ENCODE results near the gene SETD7.
"Not testable (repeated sequence)": the region's sequence is repeated elsewhere in the genome, so short reads cannot be mapped to it uniquely, and the experiment has no call there.

The SETD7 gene

GRCh38 chr4:139465922-139466321, 90.1 kb downstream of the SETD7 start:
- no peak for DNase-seq (ENCODE audit: low read depth)

GRCh38 chr4:139464512-139464911, 91.5 kb downstream of the SETD7 start:
- DNase-seq (ENCODE audit: low read depth), result not testable (repeated sequence)

GRCh38 chr4:139461022-139461628, 94.9 kb downstream of the SETD7 start:
- DNase-seq (ENCODE audit: low read depth), result no peak

- no peak for DNase-seq (ENCODE audit: low read depth)
These were observed 95.5 kb downstream of the SETD7 start for GRCh38 chr4:139460565-139460964.

DNA sequence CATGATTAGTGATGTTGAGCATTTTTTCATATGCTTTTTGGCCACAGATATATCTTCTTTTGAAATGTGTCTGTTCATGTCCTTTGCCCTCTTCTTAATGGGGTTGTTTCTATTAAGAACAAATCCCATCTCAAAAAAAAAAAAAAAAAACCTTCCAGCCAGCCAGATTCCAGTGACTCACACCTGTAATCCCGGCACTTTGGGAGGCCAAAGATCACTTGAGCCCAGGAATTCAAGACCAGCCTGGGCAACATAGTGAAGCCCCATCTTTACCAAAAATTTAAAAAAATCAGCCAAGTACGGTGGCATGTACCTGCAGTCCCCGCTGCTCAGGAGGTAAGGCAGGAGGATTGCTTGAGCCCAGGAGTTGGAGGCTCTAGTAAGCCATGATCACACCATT, 97.0 kb downstream of the SETD7 start:
- DNase-seq (ENCODE audit: low read depth), result no peak

DNA sequence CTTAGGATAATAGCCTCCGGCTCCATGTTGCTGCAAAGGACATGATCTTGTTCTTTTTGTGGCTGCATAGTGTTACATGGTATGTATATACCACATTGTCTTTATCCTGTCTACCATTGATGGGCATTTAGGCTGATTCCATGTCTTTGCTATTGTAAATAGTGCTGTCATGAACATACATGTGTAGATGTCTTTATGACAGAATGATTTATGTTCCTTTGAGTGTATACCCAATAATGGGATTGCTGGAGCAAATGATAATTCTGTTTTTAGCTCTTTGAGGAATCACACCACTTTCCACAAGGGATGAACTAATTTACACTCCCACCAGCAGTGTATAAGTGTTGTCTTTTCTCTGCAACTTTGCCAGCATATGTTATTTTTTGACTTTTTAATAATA, 97.5 kb downstream of the SETD7 start:
- DNase-seq (ENCODE audit: low read depth), result no peak

- no peak for DNase-seq (ENCODE audit: low read depth)
These were observed 98.7 kb downstream of the SETD7 start for GRCh38 chr4:139457318-139457717.

DNA sequence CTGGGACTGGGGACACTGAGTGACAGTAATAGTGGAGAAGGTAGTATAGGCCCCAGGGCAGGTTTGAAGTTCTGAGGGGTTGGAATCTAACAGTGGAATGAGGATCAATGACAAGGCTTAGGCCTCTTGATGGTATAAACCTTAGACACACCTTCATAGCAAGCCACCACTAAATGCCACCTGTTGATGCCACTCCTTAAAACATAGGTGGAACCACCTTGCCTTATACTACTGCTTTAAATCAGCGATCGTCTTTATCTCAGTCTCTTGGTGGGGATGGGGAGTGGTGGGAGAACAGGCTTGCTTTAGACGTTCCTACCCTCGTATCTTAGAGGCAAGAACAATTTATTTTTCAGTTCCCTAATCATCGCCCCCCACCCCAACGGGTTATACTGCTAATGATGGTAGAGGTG, 100.9 kb downstream of the SETD7 start:
- no peak for DNase-seq (ENCODE audit: low read depth)

- DNase-seq (ENCODE audit: low read depth), result peak; percentile 4
These were observed 101.6 kb downstream of the SETD7 start, which contains the start of gene RAB33B for GRCh38 chr4:139454111-139455045. Gene RAB33B, plus strand, starts transcription at chr4:139454121. Its CDS starts 75 bp downstream, at chr4:139454196.

- DNase-seq (ENCODE audit: low read depth), result peak; percentile 95
These were observed 102.5 kb downstream of the SETD7 start for GRCh38 chr4:139453371-139454110.

DNA sequence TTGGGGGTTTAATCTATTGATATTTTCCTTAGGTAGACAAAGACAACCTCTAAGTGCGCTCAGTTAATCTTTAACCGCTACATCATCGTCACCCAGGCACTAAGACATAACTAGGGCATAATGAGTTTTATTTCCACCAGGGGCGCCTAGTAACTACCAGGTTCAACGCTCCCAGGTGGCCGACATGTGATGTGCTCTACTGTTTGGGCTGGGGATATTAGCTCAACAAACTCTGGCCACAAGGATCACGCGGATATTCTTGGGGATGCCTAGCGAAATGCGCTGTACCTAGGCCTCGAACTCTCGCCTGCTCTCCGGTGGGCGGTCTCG, 103.0 kb downstream of the SETD7 start:
- DNase-seq (ENCODE audit: low read depth), result peak; percentile 57

GRCh38 chr4:139451997-139452396, 104.0 kb downstream of the SETD7 start:
- no peak for DNase-seq (ENCODE audit: low read depth)

DNA sequence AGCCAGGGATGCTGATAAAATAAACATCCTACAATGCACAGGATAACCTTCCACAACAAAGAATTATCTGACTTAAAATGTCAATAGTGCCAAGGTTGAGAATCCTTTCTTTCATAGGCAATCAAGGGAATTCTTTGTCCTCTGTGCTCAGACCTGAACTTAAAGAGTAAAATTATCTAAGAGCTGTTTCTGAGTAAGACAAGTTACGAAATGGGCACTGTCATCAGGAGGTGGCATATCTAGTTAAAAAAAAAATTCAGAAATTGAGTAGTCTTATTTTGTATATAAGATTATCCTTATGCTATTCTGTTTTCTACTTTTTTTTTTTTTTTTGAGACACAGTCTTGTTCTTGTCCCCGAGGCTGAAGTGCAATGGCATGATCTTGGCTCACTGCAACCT, 105.4 kb downstream of the SETD7 start:
- no peak for DNase-seq (ENCODE audit: low read depth)

DNA sequence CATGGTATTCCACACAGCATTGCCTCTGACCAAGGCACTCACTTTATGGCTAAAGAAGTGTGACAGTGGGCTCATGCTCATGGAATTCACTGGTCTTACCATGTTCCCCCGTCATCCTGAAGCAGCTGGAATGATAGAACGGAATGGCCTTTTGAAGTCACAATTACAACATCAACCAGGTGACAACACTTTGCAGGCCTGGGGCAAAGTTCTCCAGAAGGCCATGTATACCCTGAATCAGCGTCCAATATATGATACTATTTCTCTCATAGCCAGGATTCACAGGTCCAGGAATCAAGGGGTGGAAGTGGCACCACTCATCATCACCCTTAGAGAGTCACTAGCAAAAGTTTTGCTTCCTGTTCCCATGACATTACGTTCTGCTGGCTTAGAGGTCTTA, 108.9 kb downstream of the SETD7 start:
- DNase-seq (ENCODE audit: low read depth), result not testable (repeated sequence)

Data from stimulated activated CD4-positive, alpha-beta T cell treated with anti-CD3 and anti-CD28 coated beads, Interleukin-2, amount 100 ng/mL, for 4 hours (primary cell).